HT1080 (cell line): ENCODE data around the gene CBX1. TPM values are rescaled to one million over a fixed set of nuclear protein-coding genes. Genes with fewer than 3 reads are reported as not detected.
"Not testable (repeated sequence)": the region's sequence is repeated elsewhere in the genome, so short reads cannot be mapped to it uniquely, and the experiment has no call there.

ENCODE experiments used
- DNase-seq: peaks from one replicate; pipeline ENCODE4 v3.0.0-alpha.2; 2015; ENCODE audit warnings: low read depth
- total RNA-seq: library from RNA; depleted of rRNA; stranded (reverse); fragments of >200 nt; shearing (Covaris generic); gene quantifications from 2 replicates; pipeline ENCODE4 v1.2.3, GENCODE V29; 2014

Gene CBX1
- total RNA-seq, 1 experiment from 2014 or later, result 84.4 TPM

DNA sequence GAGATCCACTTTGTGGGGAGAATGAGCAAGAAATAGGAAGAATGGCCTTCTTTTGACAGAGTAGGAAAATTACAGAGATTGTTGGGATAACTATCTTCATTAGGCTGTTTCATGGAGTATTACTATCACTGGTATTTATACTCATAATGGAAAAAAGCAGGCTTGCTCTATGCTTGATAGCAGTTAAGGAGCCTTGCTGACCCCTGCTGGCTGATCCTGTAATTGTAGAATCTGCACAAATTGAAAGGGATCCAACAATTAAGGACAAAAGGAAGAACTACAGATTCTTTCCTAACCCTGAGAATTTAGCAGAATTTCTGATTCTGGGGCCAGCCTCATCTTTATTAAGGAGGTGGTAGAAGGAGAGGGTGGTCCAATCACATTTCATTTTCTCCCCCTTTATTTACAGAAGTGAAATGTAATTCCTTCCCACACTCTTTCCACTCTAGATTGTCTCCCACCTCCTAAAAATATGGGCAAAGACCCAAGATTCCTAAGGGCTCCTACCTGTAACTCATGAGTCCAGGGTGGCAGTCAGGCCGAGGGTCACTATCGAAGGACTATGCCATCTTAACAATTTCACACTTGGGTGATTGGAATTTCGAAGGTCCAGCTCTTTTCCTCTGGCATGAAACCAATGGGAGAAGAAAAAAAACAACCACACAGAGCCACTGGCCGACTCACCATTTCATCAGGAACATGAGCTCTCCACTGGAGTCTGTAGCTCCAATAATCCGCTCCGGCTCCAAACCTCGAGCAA, 26.8 kb downstream of the CBX1 start:
- DNase-seq, result peak; percentile 71

DNA sequence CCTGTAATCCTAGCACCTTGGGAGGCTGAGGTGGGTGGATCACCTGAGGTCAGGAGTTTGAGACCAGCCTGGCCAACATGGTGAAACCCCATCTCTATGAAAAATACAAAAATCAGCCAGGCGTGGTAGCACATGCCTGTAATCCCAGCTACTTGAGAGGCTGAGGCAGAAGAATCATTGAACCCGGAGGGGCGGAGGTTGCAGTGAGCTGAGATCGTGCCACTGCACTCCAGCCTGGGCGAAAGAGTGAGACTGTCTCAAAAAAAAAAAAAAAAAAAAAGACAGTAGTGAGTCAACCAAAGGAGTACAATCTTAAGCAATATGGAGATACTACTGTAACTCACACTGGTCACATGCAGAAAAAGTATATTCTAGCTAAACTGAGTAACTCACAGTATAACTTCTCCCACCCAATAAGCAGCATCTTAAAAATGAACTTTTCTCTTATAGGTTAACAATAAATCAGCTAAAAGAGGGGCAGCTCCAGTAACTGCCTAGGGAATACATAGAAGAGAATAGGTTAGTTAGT, 27.6 kb downstream of the CBX1 start:
- not testable (repeated sequence) for DNase-seq

DNA sequence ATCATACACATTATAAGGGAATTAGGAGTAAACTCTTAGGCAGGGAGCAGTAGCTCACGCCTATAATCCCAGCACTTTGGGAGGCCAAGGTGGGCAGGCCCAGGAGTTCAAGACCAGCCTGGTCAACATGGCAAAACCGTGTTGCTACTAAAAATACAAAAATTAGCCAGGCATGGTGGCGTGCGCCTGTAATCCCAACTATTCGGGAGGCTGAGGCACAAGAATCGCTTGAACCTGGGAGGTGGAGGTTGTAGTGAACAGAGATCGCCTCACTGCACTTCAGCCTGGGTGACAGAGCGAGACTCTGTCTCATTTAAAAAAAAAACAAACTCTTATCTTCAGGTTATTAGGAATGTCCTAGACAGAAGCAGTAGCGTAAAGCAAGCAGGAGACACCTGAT, 28.5 kb downstream of the CBX1 start:
- not testable (repeated sequence) for DNase-seq

DNA sequence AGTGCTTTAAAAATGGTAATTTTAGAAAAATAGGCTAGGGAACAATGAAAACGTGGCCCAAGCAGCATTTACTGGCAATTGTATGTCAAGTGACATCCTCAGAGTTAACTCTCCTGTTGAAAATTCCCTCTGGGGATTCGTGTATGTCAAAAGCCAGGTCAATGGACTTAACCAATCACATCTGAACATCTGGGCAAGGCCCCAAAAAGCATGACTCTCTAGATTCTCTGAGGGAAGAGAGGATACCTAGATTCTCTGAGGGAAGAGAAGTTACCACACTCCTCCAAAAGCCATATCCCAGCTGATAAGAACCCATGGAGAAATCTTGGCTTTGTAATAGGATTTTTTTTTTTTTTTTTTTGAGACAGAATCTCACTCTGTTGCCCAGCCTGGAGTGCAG, 29.6 kb downstream of the CBX1 start:
- no peak for DNase-seq

DNA sequence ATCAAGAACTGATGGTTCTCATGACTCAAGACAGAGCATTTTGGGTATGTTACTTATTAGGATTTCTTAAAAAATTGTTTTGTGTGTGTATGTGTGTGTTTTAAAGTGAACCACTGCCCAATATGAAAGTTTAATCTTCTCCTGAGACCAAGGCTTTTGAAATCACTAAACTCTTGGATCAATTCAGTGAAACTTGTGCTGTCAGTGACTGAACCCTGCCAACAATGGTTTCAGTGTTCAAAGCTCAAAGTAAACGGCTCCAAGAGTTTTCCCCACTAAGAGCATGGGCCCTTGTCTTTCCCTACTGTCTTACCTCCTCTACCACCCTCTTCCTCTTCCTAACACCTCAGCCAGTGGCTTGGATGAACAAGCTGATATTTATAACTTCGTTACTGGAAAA, 31.1 kb downstream of the CBX1 start:
- DNase-seq, result no peak

DNA sequence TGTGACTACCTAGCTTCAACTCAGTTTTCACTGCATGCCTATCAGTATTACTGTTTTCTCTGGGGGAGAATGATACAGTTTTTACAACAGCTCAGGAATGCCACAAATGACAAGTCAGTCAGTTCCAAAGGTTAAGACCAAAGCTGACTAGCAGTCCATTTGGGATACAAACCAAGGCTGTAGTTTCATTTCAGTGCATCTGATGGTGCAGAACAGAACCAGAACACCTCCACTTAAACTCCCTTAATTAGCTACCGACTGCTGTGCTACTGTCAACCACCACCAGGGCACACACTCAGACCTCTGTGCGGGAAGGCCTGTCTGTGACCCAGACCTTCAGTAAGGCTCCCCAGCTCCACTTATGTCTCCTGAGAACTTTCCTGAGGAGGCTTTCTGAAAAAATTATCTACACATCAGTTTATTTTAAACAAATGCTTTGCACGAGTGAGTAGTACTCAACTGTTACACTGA, 32.8 kb downstream of the CBX1 start:
- DNase-seq, result no peak

DNA sequence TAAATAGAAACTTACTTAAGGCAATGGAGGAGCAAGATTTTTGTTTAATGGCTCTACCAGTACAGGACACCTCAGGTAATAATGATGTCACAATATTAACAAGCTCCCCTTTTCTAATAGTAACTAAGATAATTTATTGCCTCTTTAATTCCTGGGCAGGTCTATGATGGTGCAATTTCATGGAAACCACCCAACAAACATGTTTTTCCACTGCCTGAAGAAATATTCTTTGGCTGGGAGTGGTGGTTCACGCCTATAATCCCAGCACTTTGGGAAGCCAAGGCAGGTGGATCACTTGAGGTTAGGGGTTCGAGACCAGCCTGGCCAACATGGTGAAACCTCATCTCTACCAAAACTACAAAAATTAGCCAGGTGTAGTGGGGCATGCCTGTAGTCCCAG, 33.5 kb downstream of the CBX1 start:
- DNase-seq, result not testable (repeated sequence)

DNA sequence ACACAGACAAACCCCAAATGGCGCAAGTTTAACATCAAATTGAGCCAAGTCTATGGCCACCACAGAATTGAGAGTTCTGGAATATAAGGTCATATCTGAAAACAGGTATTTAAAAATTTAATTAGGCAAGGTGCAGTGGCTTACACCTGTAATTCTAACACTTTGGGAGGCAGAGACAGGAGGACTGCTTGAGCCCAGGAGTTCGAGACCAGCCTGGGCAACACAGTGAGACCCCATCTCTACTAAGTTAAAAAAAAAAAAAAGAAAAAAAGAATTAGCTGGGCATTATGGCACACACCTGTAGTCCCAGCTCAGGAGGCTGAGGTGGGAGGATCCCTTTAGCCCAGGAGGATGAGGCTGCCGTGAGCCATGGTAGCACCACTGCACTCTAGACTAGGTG, 34.0 kb downstream of the CBX1 start:
- no peak for DNase-seq

DNA sequence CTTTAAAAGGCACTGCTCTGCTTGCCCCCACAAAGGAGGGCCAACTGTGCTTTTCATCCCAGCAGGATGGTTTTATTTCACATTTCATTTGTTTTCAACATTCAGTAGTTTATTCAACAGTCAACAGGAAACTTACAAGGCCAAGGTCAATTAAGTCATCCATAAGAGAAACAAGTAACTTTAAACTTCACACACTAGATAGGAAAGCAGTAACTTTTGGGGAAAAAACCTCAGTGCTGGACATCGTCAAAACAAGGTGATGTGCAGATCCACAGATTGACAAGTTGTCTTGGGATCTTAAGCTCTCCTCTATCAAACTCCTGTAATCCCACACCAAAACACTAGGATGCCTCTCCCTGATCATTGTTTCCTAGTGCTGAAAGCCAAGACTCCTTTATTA, 34.6 kb downstream of the CBX1 start:
- DNase-seq, result no peak

DNA sequence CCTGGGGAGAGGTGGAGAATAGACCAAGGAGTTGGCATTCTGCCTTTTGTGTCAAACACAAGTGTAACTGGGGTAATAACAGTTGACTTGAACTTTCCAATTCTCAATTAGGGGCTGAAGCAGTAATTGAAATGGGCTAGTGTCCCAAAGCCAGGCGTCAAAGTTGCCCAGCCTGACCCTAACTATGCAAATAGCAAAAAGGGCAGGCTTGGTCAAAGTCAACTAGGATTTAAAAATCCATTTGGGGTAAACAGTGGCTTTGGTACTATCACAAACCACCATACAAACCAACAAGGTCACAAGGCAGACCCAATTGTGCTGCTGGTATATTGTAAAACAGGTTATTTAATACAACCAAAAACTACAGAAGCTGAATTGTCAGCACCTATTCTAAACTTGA, 35.1 kb downstream of the CBX1 start:
- DNase-seq, result no peak

DNA sequence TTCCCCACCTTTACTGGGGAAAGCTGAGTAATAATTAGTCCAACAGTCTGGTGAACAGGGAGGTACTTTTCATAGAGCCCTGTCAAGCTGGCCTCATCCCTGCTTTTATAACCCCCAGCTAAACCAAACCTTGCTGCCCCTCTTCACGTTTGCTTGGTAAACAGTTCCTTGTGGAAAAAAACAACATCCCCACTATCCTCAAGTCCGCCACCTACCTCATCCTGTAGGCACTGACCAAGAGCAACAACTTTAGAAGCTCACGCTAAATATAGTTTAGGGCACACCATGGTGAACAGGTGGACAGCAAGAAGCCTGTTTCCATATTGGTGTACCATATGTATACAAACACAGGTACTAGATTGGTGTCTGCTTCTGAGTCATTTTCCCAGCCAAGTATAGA, 36.6 kb downstream of the CBX1 start:
- no peak for DNase-seq

DNA sequence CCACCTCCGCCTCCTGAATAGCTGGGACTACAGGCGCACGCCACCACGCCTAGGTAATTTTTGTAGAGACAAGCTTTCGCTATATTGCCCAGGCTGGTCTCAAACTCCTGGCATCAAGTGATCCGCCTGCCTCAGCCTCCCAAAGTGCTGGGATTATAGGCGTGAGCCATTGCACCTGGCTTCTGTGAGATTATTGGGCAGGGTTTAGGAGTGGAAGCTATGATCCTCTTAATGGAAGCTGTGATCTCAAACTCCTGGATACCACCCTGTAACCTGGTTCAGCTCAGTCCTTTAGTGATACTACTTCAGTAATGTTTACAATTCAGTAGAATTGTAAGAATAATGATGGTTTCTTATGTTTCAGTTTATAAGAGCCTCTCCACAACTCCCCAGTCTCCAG, 39.0 kb downstream of the CBX1 start:
- no peak for DNase-seq

DNA sequence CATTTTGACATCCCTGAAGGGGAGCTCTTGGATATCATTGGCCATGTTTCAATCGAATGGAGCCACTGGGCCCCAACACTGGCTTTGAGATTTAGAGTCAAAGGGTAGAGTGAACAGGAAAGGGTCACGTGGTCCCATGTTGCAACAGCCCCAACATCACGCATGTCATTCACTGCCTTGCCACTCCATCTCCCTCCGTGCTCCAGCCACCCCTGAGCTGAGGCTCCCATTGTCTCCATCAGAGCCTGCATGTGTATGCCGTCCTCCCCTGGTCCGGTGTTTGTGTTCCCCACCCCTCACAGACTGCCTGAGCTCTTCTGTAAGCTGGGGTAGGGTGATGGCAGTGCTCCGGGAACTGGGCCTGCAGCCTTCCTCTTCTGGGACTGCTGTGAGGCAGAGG, 41.0 kb downstream of the CBX1 start:
- DNase-seq, result no peak

DNA sequence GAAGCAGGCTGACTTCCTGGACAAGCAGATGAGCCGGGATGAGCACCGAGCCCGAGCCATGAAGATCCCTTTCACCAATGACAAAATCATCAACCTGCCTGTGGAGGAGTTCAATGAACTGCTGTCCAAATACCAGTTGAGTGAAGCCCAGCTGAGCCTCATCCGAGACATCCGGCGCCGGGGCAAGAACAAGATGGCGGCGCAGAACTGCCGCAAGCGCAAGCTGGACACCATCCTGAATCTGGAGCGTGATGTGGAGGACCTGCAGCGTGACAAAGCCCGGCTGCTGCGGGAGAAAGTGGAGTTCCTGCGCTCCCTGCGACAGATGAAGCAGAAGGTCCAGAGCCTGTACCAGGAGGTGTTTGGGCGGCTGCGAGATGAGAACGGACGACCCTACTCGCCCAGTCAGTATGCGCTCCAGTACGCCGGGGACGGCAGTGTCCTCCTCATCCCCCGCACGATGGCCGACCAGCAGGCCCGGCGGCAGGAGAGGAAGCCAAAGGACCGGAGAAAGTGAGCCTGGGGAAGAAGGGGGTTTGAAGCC, 42.1 kb downstream of the CBX1 start:
- DNase-seq, result no peak

DNA sequence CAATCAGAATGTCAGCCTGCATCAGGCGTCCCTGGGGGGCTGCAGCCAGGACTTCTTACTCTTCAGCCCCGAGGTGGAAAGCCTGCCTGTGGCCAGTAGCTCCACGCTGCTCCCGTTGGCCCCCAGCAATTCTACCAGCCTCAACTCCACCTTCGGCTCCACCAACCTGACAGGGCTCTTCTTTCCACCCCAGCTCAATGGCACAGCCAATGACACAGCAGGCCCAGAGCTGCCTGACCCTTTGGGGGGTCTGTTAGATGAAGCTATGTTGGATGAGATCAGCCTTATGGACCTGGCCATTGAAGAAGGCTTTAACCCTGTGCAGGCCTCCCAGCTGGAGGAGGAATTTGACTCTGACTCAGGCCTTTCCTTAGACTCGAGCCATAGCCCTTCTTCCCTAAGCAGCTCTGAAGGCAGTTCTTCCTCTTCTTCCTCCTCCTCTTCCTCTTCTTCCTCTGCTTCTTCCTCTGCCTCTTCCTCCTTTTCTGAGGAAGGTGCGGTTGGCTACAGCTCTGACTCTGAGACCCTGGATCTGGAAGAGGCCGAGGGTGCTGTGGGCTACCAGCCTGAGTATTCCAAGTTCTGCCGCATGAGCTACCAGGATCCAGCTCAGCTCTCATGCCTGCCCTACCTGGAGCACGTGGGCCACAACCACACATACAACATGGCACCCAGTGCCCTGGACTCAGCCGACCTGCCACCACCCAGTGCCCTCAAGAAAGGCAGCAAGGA, 42.7 kb downstream of the CBX1 start:
- no peak for DNase-seq

DNA sequence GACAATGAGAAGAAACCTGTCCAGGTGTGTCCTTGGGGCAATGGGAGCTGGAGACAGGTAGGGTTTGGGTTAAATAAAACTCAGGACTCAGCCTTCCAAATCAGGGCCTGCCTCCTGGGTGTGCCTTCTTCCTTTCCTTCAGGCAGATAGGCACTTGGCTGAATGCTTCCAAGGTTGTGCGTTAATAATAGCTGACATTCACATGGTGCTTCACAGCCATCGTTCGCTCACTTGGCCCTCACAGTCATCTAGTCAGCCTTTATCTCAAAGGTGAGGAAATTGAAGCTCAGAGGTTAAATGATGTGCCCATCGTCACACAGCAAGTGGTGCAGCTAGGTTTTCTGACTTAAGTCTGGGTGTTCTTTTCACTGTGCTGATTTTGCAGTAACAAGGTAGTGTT, 43.7 kb downstream of the CBX1 start:
- DNase-seq, result no peak

DNA sequence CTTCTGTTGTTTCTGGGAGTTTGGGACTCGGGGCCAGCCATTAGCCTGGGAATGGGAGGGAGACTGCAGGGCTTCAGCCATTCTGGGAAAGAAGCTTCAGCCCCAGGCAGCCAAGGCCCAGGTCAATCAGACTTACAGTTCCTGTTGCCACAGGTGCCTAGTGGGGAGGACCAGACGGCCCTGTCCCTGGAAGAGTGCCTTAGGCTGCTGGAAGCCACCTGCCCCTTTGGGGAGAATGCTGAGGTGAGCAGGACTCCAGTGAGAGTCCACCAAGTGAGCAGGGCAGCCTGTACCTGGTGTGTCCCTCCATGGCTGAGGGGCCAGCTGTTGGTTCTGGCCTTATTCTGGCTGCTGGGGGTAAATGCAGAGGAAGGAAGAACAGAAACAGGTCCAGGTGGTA, 44.4 kb downstream of the CBX1 start:
- no peak for DNase-seq

DNA sequence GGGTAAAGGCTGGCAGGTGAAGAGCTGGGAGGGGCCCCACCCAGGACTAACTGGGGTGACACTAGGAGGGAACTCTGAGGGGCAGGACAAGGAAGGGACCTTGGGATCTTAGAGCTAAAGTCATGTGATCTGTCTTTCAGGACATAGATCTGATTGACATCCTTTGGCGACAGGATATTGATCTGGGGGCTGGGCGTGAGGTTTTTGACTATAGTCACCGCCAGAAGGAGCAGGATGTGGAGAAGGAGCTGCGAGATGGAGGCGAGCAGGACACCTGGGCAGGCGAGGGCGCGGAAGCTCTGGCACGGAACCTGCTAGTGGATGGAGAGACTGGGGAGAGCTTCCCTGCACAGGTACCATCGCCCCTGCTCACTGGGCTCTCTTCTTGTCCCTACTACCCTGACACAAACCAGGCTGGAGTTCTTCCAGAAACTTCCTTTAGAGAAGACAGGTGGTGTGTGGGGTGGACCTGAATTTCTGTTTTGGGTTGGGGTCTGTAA, 45.0 kb downstream of the CBX1 start:
- DNase-seq, result no peak

DNA sequence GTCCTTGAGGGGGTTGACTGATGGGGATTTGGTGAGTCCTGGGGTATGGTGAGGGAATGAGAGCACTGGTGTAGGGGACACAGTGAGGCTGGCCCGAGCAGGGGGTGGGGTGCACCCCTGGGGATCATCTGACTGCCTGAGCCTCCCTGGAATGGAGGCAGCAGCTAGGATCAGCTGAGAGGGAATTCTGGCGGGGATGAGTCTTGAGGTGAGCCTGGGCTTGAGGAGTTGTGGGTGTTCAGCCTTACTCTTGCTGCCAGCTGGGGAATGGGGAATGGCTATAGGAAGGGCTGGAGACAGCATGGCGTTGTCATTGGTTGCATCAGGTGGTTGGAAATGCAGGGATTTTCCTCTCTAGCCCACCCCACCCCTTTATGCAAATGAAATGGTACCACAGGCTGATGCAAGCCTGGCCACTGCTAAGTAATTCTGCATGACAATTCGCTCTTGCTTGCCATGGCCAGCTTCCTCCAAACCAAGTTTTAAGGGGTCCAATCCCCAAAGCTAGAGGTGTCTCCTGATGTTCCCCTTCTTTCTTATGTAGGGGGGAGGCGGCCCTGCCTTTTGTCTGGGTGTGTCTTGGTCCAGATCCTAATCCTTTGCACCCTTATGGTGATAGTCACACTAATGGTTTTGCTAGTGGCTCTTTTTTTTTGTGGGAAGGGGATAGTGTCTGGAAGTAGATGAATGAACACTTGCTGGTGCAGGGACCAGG, 45.6 kb downstream of the CBX1 start:
- peak; percentile 32 for DNase-seq

DNA sequence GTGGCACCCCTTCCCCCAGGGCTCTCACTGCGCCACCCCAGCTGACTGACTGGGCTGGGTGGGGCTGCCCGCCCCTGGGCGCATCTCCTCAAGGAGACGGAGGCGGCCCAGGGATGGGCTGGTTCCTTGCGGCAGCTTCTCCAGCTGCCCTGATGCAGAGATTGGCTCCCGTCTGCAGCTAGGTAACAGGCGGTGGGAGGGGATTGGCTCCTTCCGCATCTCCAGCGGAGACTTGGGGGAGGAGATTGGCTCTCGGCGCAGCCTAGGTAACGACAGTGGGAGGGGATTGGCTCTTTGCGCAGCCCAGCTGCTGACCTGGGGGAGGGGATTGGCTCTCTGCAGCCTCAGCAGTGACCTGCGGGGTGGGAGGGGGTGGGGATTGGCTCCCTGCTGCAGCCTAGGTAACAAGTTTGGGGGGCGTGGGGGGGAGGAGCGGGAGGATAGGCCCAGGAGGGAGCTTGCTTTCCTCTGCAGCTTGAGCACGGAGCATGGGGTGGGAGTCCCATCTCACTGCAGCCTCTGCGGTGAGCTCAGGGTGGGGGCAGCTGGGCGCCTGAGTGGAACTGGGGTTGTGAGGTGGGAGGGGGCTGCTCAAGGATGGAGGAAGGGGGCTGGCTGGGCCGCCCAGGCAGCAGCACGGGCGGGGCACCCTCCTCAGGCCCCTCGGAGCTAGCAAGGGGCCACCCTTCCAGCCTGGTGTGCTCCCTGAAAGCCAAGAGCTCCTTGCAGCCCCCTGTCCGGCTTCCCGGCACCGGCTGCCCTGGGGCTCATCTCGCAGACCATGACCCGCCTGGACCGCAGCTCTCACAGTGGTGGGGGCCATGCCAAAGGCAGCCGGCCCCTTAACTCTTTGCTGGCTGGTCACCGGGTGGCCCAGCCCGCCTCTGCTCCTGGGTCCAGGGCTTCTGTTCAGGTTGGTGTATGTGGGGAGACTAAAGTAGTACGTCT, 46.8 kb downstream of the CBX1 start:
- no peak for DNase-seq
